ENCODE data around the gene LINC01488.

DNA sequence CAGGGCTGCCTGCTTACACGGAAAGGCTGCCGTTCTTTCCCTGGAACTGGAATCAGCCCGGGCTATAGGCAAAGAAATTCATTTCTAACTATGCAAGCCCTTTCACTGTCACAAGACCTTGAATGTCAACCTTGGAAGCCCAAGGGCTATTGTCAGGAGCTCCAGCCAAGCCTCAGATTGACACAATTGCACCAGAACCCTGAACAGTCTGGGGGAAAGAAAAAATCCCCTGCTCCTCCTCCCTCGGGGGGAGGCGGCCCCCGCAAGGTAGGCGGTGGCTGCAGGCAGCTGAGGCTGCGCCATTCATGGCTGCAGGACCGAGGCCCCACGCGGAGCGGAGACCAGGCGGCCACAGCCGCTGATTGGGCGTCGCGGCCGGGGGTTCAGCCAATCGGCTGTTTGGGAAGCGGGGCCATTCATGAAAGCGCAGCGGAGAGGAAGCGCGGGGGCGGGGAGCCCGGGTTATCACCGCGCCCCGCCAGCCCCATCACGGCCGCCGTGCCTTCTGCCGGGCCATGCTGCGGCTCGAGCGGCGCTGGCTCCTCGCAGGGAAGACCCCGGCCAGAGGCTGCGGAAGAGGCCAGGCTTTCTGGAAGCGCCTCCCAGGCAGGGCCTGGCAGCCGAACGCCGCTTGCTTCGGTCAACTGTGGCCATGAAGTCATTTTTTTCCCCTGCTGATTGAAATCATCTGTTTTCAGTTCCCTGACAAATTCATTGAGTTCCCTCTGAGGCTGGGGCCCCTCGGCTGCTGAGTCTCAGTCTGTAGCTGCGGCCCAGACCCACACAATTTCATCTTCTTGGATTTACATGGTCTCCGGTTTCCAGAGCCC lies 38.1 kb upstream of the LINC01488 start:
- TF ChIP-seq, protein P1, sequence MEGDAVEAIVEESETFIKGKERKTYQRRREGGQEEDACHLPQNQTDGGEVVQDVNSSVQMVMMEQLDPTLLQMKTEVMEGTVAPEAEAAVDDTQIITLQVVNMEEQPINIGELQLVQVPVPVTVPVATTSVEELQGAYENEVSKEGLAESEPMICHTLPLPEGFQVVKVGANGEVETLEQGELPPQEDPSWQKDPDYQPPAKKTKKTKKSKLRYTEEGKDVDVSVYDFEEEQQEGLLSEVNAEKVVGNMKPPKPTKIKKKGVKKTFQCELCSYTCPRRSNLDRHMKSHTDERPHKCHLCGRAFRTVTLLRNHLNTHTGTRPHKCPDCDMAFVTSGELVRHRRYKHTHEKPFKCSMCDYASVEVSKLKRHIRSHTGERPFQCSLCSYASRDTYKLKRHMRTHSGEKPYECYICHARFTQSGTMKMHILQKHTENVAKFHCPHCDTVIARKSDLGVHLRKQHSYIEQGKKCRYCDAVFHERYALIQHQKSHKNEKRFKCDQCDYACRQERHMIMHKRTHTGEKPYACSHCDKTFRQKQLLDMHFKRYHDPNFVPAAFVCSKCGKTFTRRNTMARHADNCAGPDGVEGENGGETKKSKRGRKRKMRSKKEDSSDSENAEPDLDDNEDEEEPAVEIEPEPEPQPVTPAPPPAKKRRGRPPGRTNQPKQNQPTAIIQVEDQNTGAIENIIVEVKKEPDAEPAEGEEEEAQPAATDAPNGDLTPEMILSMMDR (IDR thresholded peaks at IDR 0.05) = no peak
- no peak for TF ChIP-seq POLR2A (IDR thresholded peaks at IDR 0.05)
- TF ChIP-seq POLR2AphosphoS5 (IDR thresholded peaks at IDR 0.05) = peak; percentile 44 to 50 (median 48)
- no peak for TF ChIP-seq EP300 (IDR thresholded peaks at IDR 0.05; ENCODE audit: low read depth)

All from transverse colon (tissue), 4 donors.